Activated T-cell treated with anti-CD3 and anti-CD28 coated beads, Interleukin-2, amount 50 U/mL, for 4 hours (primary cell): ENCODE results near the gene MINK1. TPM values are rescaled to one million over a fixed set of nuclear protein-coding genes. Genes with fewer than 3 reads are reported as not detected.

ENCODE experiments used
- ATAC-seq, 2 donors: fragments of 200-7000 bp; cut with Tn5 transposase; one replicate each; pipeline ENCODE4 v1.10.0; 2021
- DNase-seq: peaks from one replicate; pipeline ENCODE4 v3.0.0-alpha.2; 2020
- H3K27me3 Mint-ChIP-seq: one replicate; pipeline ENCODE4 v1.8.0; 2021; ENCODE audit warnings: low read depth, mixed read lengths
- H3K36me3 Mint-ChIP-seq: one replicate; pipeline ENCODE4 v1.8.0; 2022; ENCODE audit warnings: mixed read lengths; ENCODE audit not compliant: insufficient read depth
- H3K4me1 Mint-ChIP-seq: one replicate; pipeline ENCODE4 v1.8.0; 2021; ENCODE audit warnings: low read depth, mixed read lengths
- H3K4me3 Mint-ChIP-seq: one replicate; pipeline ENCODE4 v1.8.0; 2021; ENCODE audit warnings: mild to moderate bottlenecking, moderate library complexity, mixed read lengths
- H3K9me3 Mint-ChIP-seq: one replicate; pipeline ENCODE4 v1.8.0; 2021; ENCODE audit warnings: mixed read lengths
- total RNA-seq, 3 donors: library from RNA; stranded (reverse); gene quantifications; one replicate each; pipeline ENCODE4 v1.2.1, GENCODE V29; 2021

Gene MINK1
- total RNA-seq, 3 donors from 2014 or later: 43.3 to 51.5 (median 45.1) TPM

GRCh38 chr17:4941319-4941610, 108.1 kb downstream of the MINK1 start:
- no peaks in the 10 kb centered on the region for H3K27me3 Mint-ChIP-seq
- DNase-seq (no peak), ATAC-seq (no peak)
- H3K4me3 Mint-ChIP-seq: peak overlapping the region; percentile 95
- peaks cover 63% of the 10 kb centered on the region for H3K4me1 Mint-ChIP-seq
- peaks cover 36% of the 10 kb centered on the region for H3K36me3 Mint-ChIP-seq
- H3K9me3 Mint-ChIP-seq: no peaks in the 10 kb centered on the region

GRCh38 chr17:4942760-4943508, 109.8 kb downstream of the MINK1 start:
- Mint-ChIP-seq H3K4me1 (peaks cover 68% of the 10 kb centered on the region), H3K36me3 (peaks cover 43% of the 10 kb centered on the region), H3K27me3 (no peaks in the 10 kb centered on the region), H3K4me3 (peak overlapping the region; percentile 95), H3K9me3 (no peaks in the 10 kb centered on the region)
- ATAC-seq (no peak), DNase-seq (no peak)

GRCh38 chr17:4944163-4944553, 111.0 kb downstream of the MINK1 start:
- peaks cover 43% of the 10 kb centered on the region for H3K36me3 Mint-ChIP-seq
- no peak for ATAC-seq
- no peaks in the 10 kb centered on the region for H3K27me3 Mint-ChIP-seq
- DNase-seq: no peak
- H3K4me3 Mint-ChIP-seq: peak overlapping the region; percentile 94
- no peaks in the 10 kb centered on the region for H3K9me3 Mint-ChIP-seq
- H3K4me1 Mint-ChIP-seq: peaks cover 57% of the 10 kb centered on the region

GRCh38 chr17:4944554-4945175, 111.5 kb downstream of the MINK1 start:
- H3K36me3 Mint-ChIP-seq: peaks cover 43% of the 10 kb centered on the region
- no peaks in the 10 kb centered on the region for H3K27me3 Mint-ChIP-seq
- peak overlapping the region; percentile 94 for H3K4me3 Mint-ChIP-seq
- no peaks in the 10 kb centered on the region for H3K9me3 Mint-ChIP-seq
- peaks cover 55% of the 10 kb centered on the region for H3K4me1 Mint-ChIP-seq
- ATAC-seq: no peak
- no peak for DNase-seq

GRCh38 chr17:4945176-4945943, 112.2 kb downstream of the MINK1 start:
- Mint-ChIP-seq H3K36me3 (peaks cover 43% of the 10 kb centered on the region), H3K4me3 (peak overlapping the region; percentile 94), H3K4me1 (peaks cover 58% of the 10 kb centered on the region), H3K9me3 (no peaks in the 10 kb centered on the region), H3K27me3 (no peaks in the 10 kb centered on the region)
- DNase-seq: peak; percentile 80
- peak; percentile 32 to 33 for ATAC-seq

GRCh38 chr17:4945944-4946280, 112.8 kb downstream of the MINK1 start:
- peaks cover 64% of the 10 kb centered on the region for H3K4me1 Mint-ChIP-seq
- no peaks in the 10 kb centered on the region for H3K27me3 Mint-ChIP-seq
- no peak for ATAC-seq
- H3K9me3 Mint-ChIP-seq: no peaks in the 10 kb centered on the region
- DNase-seq: no peak
- peaks cover 43% of the 10 kb centered on the region for H3K36me3 Mint-ChIP-seq
- H3K4me3 Mint-ChIP-seq: peak overlapping the region; percentile 94

- no peaks in the 10 kb centered on the region for H3K27me3 Mint-ChIP-seq
- no peak for DNase-seq
- H3K4me3 Mint-ChIP-seq: peak overlapping the region; percentile 94
- H3K9me3 Mint-ChIP-seq: no peaks in the 10 kb centered on the region
- H3K36me3 Mint-ChIP-seq: peaks cover 38% of the 10 kb centered on the region
- H3K4me1 Mint-ChIP-seq: peaks cover 62% of the 10 kb centered on the region
- ATAC-seq: no peak
These were observed 113.3 kb downstream of the MINK1 start for GRCh38 chr17:4946312-4946976.

- H3K27me3 Mint-ChIP-seq: no peaks in the 10 kb centered on the region
- ATAC-seq: no peak
- H3K9me3 Mint-ChIP-seq: no peaks in the 10 kb centered on the region
- H3K36me3 Mint-ChIP-seq: peaks cover 33% of the 10 kb centered on the region
- no peak for DNase-seq
- H3K4me1 Mint-ChIP-seq: peaks cover 57% of the 10 kb centered on the region
- H3K4me3 Mint-ChIP-seq: peak overlapping the region; percentile 94
These were observed 113.9 kb downstream of the MINK1 start for GRCh38 chr17:4947010-4947410.

Other genes with a start within 250 kb of the MINK1 start
- gene SMTNL2, start 248.8 kb upstream of the MINK1 start, total RNA-seq: not detected
- not detected for gene ALOX15, start 191.7 kb upstream of the MINK1 start, total RNA-seq
- 100 to 1,000 TPM; 163 to 189 (median 188) TPM for gene PELP1, start 129.2 kb upstream of the MINK1 start, total RNA-seq
- 10 to 100 TPM; 89.7 to 99.4 (median 94.7) TPM for gene ARRB2, start 122.7 kb upstream of the MINK1 start, total RNA-seq
- gene MED11, start 101.9 kb upstream of the MINK1 start, total RNA-seq: 10 to 100 TPM; 19.6 to 21.6 (median 20.6) TPM
- gene ZMYND15, start 93.5 kb upstream of the MINK1 start, total RNA-seq: under 1 TPM in 1 of 3 donors, not detected in 2; 0.13 TPM
- 1 to 10 TPM in 2 of 3 donors, under 1 TPM in 1; 0.76 to 1.5 (median 1.3) TPM for gene CXCL16, start 93.4 kb upstream of the MINK1 start, total RNA-seq
- gene TM4SF5, start 61.5 kb upstream of the MINK1 start, total RNA-seq: not detected
- under 1 TPM in 1 of 3 donors, not detected in 2; 0.33 TPM for gene VMO1, start 47.0 kb upstream of the MINK1 start, total RNA-seq
- not detected for gene GLTPD2, start 44.4 kb upstream of the MINK1 start, total RNA-seq
- gene PSMB6, start 37.2 kb upstream of the MINK1 start, total RNA-seq: 100 to 1,000 TPM; 283 to 292 (median 291) TPM
- 10 to 100 TPM in 1 of 3 donors, 1 to 10 TPM in 2; 6.5 to 12.6 (median 8.9) TPM for gene PLD2, start 26.2 kb upstream of the MINK1 start, total RNA-seq
- 1 to 10 TPM; 1.5 to 3.6 (median 2.7) TPM for gene C17orf107, start 66.2 kb downstream of the MINK1 start, total RNA-seq
- under 1 TPM; 0.18 to 0.71 (median 0.35) TPM for gene CHRNE, start 69.8 kb downstream of the MINK1 start, total RNA-seq
- under 1 TPM; 0.21 to 0.49 (median 0.25) TPM for gene GP1BA, start 98.9 kb downstream of the MINK1 start, total RNA-seq
- 100 to 1,000 TPM in 1 of 3 donors, 10 to 100 TPM in 2; 89.7 to 102 (median 98.1) TPM for gene SLC25A11, start 106.7 kb downstream of the MINK1 start, total RNA-seq
- 100 to 1,000 TPM; 121 to 140 (median 129) TPM for gene RNF167, start 106.9 kb downstream of the MINK1 start, total RNA-seq
- gene PFN1, start 115.2 kb downstream of the MINK1 start, total RNA-seq: 1,000 to 10,000 TPM; 1,652 to 1,716 (median 1,674) TPM
- 10 to 100 TPM; 25.8 to 26.9 (median 26.0) TPM for gene ENO3, start 117.8 kb downstream of the MINK1 start, total RNA-seq
- 10 to 100 TPM; 47.7 to 67.4 (median 56.9) TPM for gene SPAG7, start 134.5 kb downstream of the MINK1 start, total RNA-seq
- gene CAMTA2, start 154.3 kb downstream of the MINK1 start, total RNA-seq: 100 to 1,000 TPM in 2 of 3 donors, 10 to 100 TPM in 1; 87.8 to 141 (median 101) TPM
- under 1 TPM in 2 of 3 donors, not detected in 1; 0.16 to 0.30 TPM for gene INCA1, start 164.2 kb downstream of the MINK1 start, total RNA-seq
- gene KIF1C, start 164.6 kb downstream of the MINK1 start, total RNA-seq: 10 to 100 TPM; 42.7 to 49.9 (median 49.4) TPM
- gene SLC52A1, start 202.1 kb downstream of the MINK1 start, total RNA-seq: under 1 TPM in 1 of 3 donors, not detected in 2; 0.08 TPM
- 1 to 10 TPM; 1.7 to 2.2 (median 1.8) TPM for gene ZFP3, start 245.1 kb downstream of the MINK1 start, total RNA-seq